B cell (primary cell): ENCODE data around the gene FCGBP. TPM values are rescaled to one million over a fixed set of nuclear protein-coding genes. Genes with fewer than 3 reads are reported as not detected.

Source experiments
- ATAC-seq: fragments of 200-7000 bp; cut with Tn5 transposase; one replicate; pipeline ENCODE4 v1.10.0; 2021; ENCODE audit warnings: low read depth, mild to moderate bottlenecking, moderate number of reproducible peaks, moderate library complexity
- CTCF ChIA-PET: fragments of 350-600 bp; sonication (Branson Sonifier 250); formaldehyde crosslinking; loops from one replicate; lab custom pipeline; 2021; ENCODE audit warnings: antibody characterized with exemption, inconsistent platforms; lab: Charles Lee
- POLR2A ChIA-PET: fragments of 350-600 bp; sonication (Branson Sonifier 250); formaldehyde crosslinking; loops from one replicate; lab custom pipeline; 2021; ENCODE audit warnings: antibody characterized with exemption; lab: Charles Lee
- DNase-seq: peaks from one replicate; pipeline ENCODE4 v3.0.0; 2013
- H2AFZ ChIP-seq: 2 replicates; pipeline ENCODE4 v1.6.1; 2012; ENCODE audit warnings: mild to moderate bottlenecking, low read depth, low read length; ENCODE audit not compliant: insufficient read depth, poor library complexity, severe bottlenecking
- H3K27ac ChIP-seq, 2 donors: 1 replicate in 1 of 2; 2 replicates in 1 of 2; pipeline ENCODE4 v1.5.1; 2012 to 2013; ENCODE audit warnings: low read length in 2 of 2, mild to moderate bottlenecking in 2 of 2, moderate library complexity in 1 of 2
- H3K27me3 ChIP-seq, 4 experiments: fragments of 200-600 bp in 1 of 4; sonication (generic) in 1 of 4; replicated peaks in 1 of 4; 1 replicate in 2 of 4; 2 replicates in 2 of 4; pipeline versions ENCODE4 v1.6.1 to v1.7.0; 2013 to 2016; ENCODE audit warnings: low read length in 3 of 4, mild to moderate bottlenecking in 2 of 4, mixed read lengths in 1 of 4, moderate library complexity in 1 of 4; ENCODE audit not compliant: insufficient read depth in 4 of 4, control insufficient read depth in 3 of 4; ENCODE audit errors: control extremely low read depth in 1 of 4
- H3K36me3 ChIP-seq, 2 experiments: replicated peaks in 1 of 2; 1 replicate in 1 of 2; 2 replicates in 1 of 2; pipeline versions ENCODE4 v1.6.1 to v1.7.1; 2013; ENCODE audit warnings: low read length in 1 of 2; ENCODE audit not compliant: insufficient read depth in 2 of 2, control insufficient read depth in 1 of 2; ENCODE audit errors: control extremely low read depth in 1 of 2, extremely low read depth in 1 of 2
- H3K4me1 ChIP-seq, 2 donors: fragments of 200-600 bp in 1 of 2; sonication (generic) in 1 of 2; 1 replicate in 1 of 2; 2 replicates in 1 of 2; pipeline versions ENCODE4 v1.5.1 to v1.6.1; 2013 to 2017; ENCODE audit warnings: low read length in 2 of 2; ENCODE audit not compliant: control insufficient read depth in 2 of 2, insufficient read depth in 2 of 2
- H3K4me2 ChIP-seq: replicated peaks from 2 replicates; pipeline ENCODE3; 2012; ENCODE audit warnings: mild to moderate bottlenecking, low read depth, low read length; ENCODE audit not compliant: poor library complexity, severe bottlenecking
- H3K4me3 ChIP-seq, 5 experiments: fragments of 200-600 bp in 1 of 5; sonication (generic) in 1 of 5; 1 replicate in 3 of 5; 2 replicates in 2 of 5; pipeline versions ENCODE4 v1.5.1 to v1.7.0; 2011 to 2016; ENCODE audit warnings: low read length in 4 of 5, mild to moderate bottlenecking in 4 of 5, low read depth in 2 of 5, control low read depth in 1 of 5, moderate library complexity in 1 of 5; ENCODE audit not compliant: insufficient read depth in 1 of 5; ENCODE audit errors: control extremely low read depth in 1 of 5, extremely low read depth in 1 of 5
- H3K79me2 ChIP-seq: fragments of 200-600 bp; sonication (generic); one replicate; pipeline ENCODE4 v1.6.0; 2016; ENCODE audit warnings: low read length; ENCODE audit not compliant: control insufficient read depth, insufficient read depth
- H3K9ac ChIP-seq: fragments of 200-600 bp; sonication (generic); 2 replicates; pipeline ENCODE4 v1.6.1; 2017; ENCODE audit warnings: mild to moderate bottlenecking, low read length, moderate library complexity
- H3K9me3 ChIP-seq, 3 donors: one replicate each; pipeline versions ENCODE4 v1.6.1 to v1.7.1; 2013; ENCODE audit warnings: low read length in 2 of 3; ENCODE audit not compliant: control insufficient read depth in 2 of 3, insufficient read depth in 1 of 3; ENCODE audit errors: control extremely low read depth in 1 of 3
- H4K20me1 ChIP-seq: 2 replicates; pipeline ENCODE4 v1.6.0; 2012; ENCODE audit warnings: mild to moderate bottlenecking, low read length; ENCODE audit not compliant: insufficient read depth, control insufficient read depth, poor library complexity, severe bottlenecking
- H3K27ac Mint-ChIP-seq: one replicate; pipeline ENCODE4 v1.8.0; 2021; ENCODE audit warnings: mixed read lengths
- H3K27me3 Mint-ChIP-seq: one replicate; pipeline ENCODE4 v1.8.0; 2021; ENCODE audit warnings: mixed read lengths
- H3K4me1 Mint-ChIP-seq: one replicate; pipeline ENCODE4 v1.8.0; 2021; ENCODE audit warnings: mixed read lengths
- H3K4me3 Mint-ChIP-seq: one replicate; pipeline ENCODE4 v1.8.0; 2021; ENCODE audit warnings: mixed read lengths
- H3K9me3 Mint-ChIP-seq: one replicate; pipeline ENCODE4 v1.8.0; 2022; ENCODE audit warnings: mixed read lengths; ENCODE audit not compliant: insufficient read depth
- EZH2 ChIP-seq: IDR thresholded peaks from 2 replicates; pipeline ENCODE4 v1.6.1; 2012; ENCODE audit warnings: borderline replicate concordance, low read depth, mild to moderate bottlenecking, moderate library complexity, low read length; ENCODE audit not compliant: insufficient read depth, poor library complexity, severe bottlenecking
- WGBS: methylation state at CpG from one replicate; pipeline ENCODE4 v1.1.5; 2013; ENCODE audit warnings: missing lambda C conversion rate; ENCODE audit not compliant: insufficient coverage; 5-methylcytosine and 5-hydroxymethylcytosine counted together
- intact Hi-C: fragments of 100-400 bp; cut with micrococcal nuclease; formaldehyde crosslinking; loops from one replicate; pipeline ENCODE4 v1.10.0; 2022
- polyA plus RNA-seq: library from polyadenylated mRNA; depleted of rRNA; stranded (reverse); fragments of >200 nt; gene quantifications from 2 replicates; pipeline ENCODE4 v1.2.3, GENCODE V29; 2012
- total RNA-seq, 2 donors: library from RNA; stranded (reverse); fragments of 120-200 nt in 1 of 2; gene quantifications; 1 replicate in 1 of 2; 2 replicates in 1 of 2; pipeline versions ENCODE4 v1.2.3 to v1.2.4, GENCODE V29; 2013 to 2022
- TF ChIP-seq, protein P1 (sequence below): fragments of 200-600 bp; IDR thresholded peaks from one replicate; pipeline ENCODE4 v1.8.0; 2022; ENCODE audit warnings: antibody characterized with exemption, mild to moderate bottlenecking

Gene FCGBP
- total and polyA plus RNA-seq, 2 donors (not counting 1 experiment from before 2014, with no cell fraction given) = 5.7 to 22.9 TPM

DNA sequence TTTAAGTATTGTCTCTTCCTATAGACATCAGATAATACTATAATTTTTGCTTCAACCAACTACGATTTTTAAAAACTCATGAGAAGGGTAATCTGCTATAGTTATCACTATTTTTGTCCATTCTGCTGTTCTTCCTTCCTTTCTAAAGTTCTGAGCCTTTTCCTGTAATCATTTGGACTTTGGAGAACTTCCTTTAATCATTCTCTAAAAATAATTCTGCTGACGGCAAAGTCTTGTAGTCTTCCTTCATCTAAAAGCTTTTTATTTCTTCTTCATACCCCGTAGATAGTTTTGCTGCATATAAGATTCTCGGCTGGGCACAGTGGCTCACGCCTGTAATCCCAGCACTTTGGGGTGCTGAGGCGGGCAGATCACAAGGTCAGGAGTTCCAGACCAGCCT lies 5.1 kb upstream of the FCGBP start:
- Mint-ChIP-seq H3K4me3 (no peak overlapping the region), H3K4me1 (peaks cover 77% of the 10 kb centered on the region), H3K27me3 (no peaks in the 10 kb centered on the region), H3K27ac (no peak overlapping the region), H3K9me3 (no peaks in the 10 kb centered on the region)
- Histone ChIP-seq H3K4me3 (no peak overlapping the region), H3K4me2 (no peak overlapping the region), H3K27ac (no peak overlapping the region), H3K9me3 (peaks cover 4 to 8% (median 5%) of the 10 kb centered on the region in 3 donors), H3K36me3 (no peaks in the 10 kb centered on the region), H3K79me2 (no peaks in the 10 kb centered on the region), H3K27me3 (no peaks in the 10 kb centered on the region), H3K9ac (no peak overlapping the region), H3K4me1 (peaks cover 74 to 76% of the 10 kb centered on the region in 2 donors), H4K20me1 (no peaks in the 10 kb centered on the region), H2AFZ (no peak overlapping the region)
- no peak for ATAC-seq
- TF ChIP-seq, protein P1, sequence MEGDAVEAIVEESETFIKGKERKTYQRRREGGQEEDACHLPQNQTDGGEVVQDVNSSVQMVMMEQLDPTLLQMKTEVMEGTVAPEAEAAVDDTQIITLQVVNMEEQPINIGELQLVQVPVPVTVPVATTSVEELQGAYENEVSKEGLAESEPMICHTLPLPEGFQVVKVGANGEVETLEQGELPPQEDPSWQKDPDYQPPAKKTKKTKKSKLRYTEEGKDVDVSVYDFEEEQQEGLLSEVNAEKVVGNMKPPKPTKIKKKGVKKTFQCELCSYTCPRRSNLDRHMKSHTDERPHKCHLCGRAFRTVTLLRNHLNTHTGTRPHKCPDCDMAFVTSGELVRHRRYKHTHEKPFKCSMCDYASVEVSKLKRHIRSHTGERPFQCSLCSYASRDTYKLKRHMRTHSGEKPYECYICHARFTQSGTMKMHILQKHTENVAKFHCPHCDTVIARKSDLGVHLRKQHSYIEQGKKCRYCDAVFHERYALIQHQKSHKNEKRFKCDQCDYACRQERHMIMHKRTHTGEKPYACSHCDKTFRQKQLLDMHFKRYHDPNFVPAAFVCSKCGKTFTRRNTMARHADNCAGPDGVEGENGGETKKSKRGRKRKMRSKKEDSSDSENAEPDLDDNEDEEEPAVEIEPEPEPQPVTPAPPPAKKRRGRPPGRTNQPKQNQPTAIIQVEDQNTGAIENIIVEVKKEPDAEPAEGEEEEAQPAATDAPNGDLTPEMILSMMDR = no peak
- no peak for TF ChIP-seq EZH2
- CTCF ChIA-PET = interaction anchor here (6.6 kb wide), 1 partner anchor 30 kb away, joined by 77 read pairs; the partner anchor contains the start of gene PSMC4
- intact Hi-C loops = no loop called here
- POLR2A ChIA-PET = no interaction called here
- 91% methylated on average over 5 of the region's 6 CpGs for WGBS
- no peak for DNase-seq

DNA sequence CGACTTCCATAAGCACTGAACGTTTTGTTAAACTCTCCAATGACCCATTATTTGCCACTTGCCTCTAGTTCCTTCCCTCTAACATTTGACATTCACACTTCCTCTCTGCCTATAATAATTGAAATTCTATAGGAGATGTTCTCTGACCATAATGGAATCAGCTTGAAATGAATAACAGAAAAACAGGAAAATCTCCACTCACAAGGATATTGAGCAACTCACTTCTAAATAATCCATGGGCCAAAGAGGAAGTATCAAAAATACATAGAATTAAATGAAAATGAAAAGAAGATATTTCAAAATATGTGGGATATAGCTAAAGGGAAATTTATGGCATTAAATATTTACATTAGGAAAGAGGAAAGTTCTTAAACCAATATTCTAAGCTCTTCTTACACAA lies 3.4 kb upstream of the FCGBP start:
- H3K4me1 ChIP-seq = peaks cover 59 to 61% of the 10 kb centered on the region in 2 donors
- no peaks in the 10 kb centered on the region for H3K79me2 ChIP-seq
- no peaks in the 10 kb centered on the region for H3K9me3 Mint-ChIP-seq
- H3K27ac Mint-ChIP-seq = no peak overlapping the region
- H3K27me3 Mint-ChIP-seq = no peaks in the 10 kb centered on the region
- peak overlapping the region; percentile 17 for H2AFZ ChIP-seq
- no peak overlapping the region for H3K4me3 ChIP-seq
- DNase-seq (no peak), ATAC-seq (no peak)
- no peak overlapping the region for H3K4me3 Mint-ChIP-seq
- H3K36me3 ChIP-seq = no peaks in the 10 kb centered on the region
- TF ChIP-seq EZH2 = no peak
- TF ChIP-seq, protein P1 = no peak
- POLR2A ChIA-PET = interaction anchor here (2.2 kb wide), 1 partner anchor 32 kb away, joined by 9 read pairs; the partner anchor contains the start of gene PSMC4
- no peak overlapping the region for H3K27ac ChIP-seq
- no CpG with 5 or more reads among the region's 2 CpGs for WGBS
- H3K9ac ChIP-seq = no peak overlapping the region
- no peaks in the 10 kb centered on the region for H4K20me1 ChIP-seq
- H3K9me3 ChIP-seq = peaks cover 4 to 10% (median 5%) of the 10 kb centered on the region in 3 donors
- H3K4me2 ChIP-seq = peak overlapping the region; percentile 50
- CTCF ChIA-PET = interaction anchor here (1.1 to 3.6 kb wide), 4 partner anchors 16 to 94 kb away, joined by 3 to 23 read pairs (median 4); partner anchors contain the start of gene PSMC4
- intact Hi-C loops = loop anchor here (2.0 kb wide), 1 partner anchor 15 kb away; no protein-coding TSS in a partner anchor
- no peaks in the 10 kb centered on the region for H3K27me3 ChIP-seq
- H3K4me1 Mint-ChIP-seq = peaks cover 73% of the 10 kb centered on the region
